GM18909 (cell line): ENCODE measurements around the gene NUDCD3.

Source experiments
- ATAC-seq: cut with Tn5 transposase; IDR thresholded peaks from one replicate; pipeline ENCODE4 v1.9.1; 2021; ENCODE audit warnings: mild to moderate bottlenecking; ENCODE audit not compliant: unreplicated experiment, poor library complexity

The NUDCD3 gene

DNA sequence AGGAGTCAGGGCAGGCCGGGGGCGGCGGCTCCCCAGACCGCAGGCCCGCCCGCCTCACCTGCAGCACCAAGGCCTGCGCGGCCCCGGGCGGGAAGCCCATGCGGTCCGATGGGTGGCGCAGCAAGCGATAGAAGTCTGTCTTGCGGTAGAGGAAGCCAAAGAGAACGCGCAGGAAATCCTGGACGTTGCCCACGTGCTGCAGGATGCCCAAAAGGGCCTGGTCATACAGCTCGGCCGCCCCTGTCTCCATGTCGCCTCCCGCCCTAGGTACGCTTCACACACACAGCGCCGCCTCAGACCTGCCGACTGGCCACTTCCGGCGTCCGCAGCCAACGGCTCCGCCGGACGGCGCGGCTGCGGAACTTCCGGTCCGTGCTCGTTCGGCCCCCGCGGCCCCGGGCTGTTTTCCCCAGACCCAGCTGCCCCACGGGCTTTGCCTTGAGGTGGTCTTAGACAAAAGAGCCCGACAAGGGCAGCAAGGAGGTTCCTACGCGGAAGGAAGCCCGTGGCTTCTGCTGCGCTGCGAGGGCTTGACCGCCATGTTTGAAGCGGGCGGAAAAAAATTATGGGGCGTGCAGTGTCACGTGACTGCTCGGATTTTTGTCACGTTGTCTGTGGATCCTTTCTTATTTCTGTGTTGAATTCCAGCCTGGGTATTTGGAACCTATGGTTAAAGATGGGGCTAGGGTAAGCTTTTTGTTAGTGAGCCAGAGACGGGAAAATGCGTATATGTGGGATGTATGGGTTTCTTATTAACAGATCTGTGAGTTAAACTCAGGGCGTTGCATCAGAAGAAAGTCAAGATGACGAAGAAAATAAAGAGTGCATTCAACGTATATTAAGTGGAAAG lies at the start of gene NUDCD3:
Gene NUDCD3, minus strand, starts transcription at position 308 of the 850 bp plus-strand sequence. Its CDS starts 58 bp downstream, at position 250.
- ATAC-seq, result peak; percentile 92

DNA sequence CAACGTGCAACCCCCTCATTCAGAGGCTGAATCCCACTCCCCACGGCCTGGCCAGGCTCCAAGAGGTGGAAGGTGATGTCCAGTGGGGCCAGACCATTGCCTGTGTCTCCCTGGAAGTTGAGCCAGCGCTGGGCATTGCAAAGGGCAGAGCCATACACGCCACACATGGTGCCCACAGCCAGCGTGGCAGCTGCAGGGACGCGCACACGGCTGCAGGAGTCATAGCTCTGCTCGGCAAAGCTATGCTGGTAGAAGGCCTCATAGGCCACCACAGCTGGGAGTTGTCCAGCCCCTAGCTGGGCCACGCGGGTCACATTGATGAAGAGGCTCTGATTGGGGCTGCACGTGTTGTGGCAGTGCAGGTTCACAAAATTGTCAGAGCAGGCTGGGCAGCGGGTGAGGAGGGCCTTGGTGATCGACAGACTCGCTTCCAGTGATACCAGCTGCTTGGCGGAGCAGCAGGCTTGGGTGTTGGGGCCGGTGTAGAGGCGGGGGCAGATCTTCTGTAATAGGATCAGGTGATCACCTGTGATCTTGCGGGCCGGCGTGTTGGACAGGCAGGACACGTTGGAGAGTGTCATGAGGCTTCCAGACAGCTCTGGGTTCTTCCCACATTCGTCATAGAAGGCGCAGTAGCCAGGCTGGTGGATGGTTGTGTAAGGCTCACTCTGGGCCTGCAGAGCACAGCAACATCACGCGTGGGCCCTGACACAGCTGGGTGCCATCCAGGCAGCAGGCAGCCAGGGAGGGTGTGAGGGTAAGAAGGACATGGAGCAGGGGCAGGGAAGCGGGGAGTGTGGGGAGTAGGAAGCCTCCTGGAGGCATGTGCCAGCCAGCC lies 49.4 kb upstream of the NUDCD3 start:
- no peak for ATAC-seq

DNA sequence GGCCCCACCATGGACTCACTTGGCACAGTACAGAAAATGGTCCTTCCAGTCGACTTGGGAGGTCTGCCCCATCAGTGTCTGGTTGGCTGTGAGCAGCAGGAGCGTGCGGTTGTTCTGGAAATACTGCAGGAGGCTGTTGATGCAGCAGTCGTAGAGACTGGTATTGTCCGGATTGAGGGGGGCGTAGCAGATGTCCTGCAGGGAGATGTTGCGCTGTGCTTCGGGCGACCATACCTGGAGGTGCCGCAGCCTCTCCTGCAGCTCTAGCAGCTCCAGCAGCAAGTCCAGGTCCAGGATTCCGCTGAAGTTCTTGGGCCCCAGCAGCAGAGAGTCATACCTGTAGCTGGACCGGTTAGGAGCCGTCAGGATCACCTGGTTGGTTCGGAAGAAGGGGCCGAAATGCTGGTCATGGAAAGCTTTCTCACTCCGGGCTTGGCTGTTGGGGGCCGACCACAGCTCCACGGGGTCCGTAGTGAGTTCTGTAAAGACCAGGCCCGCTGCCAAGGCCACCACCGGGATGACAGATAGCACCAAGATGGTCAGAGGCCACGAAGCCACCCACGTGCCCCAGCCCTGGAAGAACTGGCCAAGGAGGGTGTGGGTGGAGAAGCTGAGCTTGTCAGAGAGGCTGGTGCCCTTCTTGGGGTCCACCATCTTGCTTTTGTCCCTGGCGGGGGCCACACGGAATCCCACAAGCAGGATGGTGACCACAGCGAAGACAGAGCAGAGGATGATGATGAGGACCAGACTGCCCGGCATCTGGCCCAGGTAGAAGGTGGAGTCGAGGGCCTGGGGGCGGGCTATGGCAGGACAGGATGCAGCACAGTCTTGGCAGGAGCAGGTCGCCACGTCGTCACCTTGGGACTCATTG lies 48.6 kb upstream of the NUDCD3 start:
- ATAC-seq, result no peak

DNA sequence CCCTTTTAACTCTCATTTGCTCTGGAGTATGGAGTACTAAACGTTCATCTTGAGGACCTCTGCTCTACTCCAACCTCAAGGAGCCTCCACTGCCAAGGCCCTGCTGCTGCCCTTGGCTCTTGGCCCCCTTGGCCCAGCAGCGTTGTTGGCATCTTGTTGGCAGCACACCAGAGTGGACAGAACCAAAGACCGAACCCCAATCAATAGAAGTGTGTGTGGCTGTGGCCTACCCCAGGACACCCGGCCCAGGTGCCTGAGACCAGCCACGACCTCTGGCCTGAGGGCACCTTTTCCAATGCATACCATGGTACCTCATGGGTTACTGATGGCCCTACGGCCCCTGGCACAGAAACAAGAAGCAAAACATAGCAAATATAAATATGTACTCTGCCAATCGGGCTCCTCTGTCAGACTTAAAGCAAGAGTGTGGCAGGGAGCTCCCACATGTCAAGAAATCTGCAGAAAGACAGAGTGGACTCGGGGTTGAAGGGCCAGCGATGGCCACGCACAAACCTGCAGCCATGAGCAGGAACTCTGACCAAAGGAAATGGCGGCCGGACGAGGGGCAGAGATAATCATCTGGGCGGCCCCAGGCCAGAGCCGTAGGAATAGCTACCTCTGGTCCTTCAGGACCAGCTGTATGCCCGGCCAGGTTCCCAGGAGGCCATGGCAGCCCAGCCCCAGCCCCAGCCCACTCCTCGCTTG lies 47.8 kb upstream of the NUDCD3 start:
- ATAC-seq, result no peak

DNA sequence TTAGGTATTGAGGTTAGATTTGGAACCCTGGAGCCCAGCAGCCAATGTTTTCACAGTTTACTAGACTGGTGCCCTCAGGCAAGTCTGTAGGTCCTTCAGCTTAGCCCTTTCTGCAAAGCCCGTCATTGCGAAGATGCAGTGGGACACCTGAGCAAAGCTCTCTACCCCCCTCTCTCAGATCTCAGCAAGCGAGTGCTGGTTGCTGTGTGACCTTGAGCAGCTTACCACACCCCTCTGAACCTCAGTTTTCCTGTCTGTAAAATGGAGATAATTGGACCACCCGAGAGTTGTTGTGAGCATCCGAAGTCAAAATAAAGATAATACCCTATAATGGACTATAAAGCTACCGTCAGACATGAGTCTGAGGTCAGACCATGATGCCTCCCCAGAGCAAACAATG lies 47.0 kb upstream of the NUDCD3 start:
- ATAC-seq, result no peak

DNA sequence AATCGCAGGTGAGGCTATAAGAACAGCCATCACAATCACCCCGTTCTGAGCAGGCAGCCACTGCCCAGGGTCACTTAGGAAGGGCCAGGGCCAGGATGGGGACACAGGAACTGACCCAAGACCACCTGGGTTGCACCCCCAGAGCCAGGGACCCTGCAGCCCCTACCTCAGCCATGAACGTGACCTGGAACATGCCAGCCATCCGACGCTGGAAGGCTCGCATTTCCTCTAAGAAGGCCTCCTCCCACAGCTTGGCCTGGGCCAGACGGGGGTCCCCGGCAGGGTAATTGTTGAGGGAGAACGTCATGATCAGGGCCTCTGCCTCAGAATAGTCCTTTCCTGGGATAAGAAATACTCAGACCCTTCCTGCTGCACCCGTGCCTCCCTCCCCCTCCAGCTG lies 45.6 kb upstream of the NUDCD3 start:
- ATAC-seq, result no peak

DNA sequence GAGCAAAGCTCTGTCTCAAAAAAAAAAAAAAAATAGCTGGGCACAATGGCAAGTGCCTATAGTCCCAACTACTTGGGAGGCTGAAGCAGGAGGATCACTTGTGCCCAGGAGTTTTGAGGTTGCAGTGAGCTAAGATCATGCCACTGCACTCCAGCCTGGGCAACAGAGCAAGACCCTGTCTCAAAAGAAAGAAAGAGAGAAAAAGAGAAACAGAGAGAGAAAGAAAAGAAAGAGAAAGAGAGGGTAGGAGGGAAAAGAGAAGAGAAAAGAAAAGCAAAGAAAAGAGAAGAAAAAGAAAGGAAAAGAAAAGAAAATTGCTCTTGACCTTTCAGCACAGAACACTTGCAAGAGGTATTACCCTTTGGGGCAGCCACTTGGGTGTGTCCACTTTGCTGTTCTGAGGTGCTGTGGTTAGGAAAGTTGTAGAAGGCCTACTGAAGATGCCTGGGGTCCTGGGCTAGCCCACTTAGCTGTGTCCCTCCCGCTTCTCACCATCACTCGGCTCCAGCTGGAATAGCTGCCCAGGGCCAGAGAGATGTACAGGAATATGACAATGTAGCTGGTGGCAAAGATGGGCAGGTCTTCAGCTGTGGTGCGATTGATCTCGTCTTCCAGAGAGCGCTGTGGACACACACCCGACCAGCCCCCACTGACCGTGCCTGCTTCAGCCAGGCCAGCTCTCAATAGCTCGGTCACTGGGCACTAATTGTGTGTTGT lies 45.0 kb upstream of the NUDCD3 start:
- no peak for ATAC-seq

DNA sequence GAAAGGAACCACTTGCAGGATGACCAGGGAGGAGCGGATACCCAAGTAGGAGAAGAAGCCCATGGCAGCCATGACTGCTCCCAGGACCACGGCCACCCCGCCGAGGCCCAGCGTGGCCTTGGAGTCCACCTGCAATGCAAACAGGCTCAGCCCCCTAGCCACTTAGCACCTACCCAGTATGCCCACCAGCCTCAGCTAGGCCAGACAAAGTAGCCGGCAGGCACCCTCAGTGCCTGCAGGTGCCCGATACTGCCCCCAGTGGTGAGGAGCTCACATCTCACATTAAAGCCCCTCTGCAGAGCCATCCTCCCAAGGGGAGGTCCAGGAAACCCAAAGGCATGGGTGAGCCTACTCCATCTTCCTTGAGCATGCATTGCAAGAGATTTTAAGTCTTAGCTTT lies 44.0 kb upstream of the NUDCD3 start:
- ATAC-seq, result peak; percentile 62

DNA sequence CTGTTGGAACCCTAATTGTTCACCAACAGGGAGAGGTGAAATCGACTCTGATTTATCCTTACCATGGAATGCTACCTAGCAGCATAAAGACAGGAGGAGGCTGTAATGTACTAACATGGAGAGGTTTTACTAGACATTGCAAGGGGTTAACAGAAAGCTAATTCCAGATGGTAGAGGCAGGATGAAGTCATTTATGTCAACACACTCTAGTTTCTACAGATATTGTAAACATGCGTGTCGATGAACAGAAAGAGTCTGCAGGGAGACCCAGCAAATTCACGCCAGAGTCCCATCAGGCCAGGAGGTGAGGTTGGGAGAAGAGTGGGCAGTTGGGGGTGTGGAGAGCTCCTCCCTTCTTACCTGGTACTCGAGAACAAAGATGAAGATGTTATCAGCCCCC lies 43.6 kb upstream of the NUDCD3 start:
- ATAC-seq, result no peak

DNA sequence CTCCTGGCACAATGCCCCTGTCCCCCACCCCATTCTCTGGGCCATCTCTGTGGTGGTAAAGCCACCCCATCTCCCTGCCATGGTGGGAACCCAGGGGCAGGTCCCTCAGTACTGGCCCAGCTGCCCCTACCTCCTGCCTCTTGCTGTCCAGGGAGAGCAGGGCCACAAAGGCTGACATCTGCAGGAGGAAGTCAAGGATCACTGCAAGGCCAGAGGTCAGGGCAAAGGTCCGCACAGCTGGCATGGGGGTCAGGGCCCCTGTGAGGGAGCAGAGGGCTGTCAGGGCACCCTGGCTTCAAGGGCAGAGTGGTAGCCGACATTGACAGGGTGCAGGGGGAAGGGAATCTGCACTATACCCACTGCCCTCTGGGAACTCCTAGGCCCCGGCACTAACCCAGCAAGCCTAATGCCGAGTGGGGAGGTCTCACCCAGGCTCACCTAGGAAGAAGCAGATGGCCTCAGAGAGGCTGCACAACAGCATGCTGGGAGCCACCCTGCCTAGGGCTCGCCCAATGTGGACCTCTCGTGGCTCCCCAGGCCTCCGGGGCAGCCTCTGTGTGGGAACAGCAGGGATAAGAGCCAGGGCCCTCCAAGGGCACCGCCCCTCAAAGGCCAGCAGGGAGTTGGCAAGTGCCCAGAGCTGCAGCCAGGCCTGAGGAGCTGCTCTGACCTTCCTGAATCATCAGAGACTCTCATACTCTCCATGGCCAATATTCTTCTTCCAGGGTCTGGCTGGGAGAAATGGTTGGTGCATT lies 43.0 kb upstream of the NUDCD3 start:
- no peak for ATAC-seq

DNA sequence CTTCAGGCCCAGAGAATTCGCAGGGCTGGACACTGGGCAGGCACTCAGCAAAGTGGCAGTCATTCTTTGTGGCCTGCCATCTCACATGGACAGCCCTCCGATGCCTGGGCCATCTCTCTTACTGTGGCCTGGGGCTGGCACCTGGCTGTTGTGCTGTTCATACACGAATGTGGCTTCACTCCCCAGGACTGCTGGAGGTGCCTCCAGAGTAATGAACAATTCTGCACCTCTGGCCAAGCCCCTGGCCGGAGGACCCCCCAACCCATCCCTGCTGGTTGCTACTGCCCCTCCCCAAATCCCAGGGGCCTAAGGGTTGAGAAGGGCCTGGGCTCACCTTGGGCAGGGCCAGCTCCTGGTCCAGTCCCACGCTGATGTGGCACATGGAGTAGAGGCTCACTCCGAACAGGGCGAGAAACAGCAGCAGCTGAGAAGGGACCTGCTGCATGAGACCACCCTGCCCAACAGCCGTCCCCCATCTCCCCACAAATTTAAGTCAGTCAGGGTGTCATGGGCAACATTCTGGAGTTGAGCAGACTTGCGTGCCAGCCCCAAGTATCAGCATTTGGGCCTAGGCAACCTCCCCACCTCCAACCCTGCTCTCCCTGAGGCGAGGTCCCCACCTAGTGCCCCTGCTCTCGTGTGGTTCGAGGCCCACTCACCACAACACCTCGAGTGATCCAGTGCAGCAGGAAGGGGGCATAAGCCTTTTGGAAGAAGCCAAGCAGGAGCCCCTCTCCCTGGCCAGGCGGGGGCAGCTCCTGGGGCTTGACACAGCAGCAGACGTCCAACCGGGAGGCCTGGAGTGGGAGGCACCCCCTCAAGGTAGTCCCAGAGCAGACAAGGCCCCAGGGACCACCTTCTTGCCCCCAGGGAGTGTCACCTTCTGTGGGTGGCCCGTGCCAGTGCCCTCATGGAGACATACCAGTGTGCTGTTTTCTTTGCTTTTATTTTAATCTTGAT lies 41.2 kb upstream of the NUDCD3 start:
- ATAC-seq, result no peak

DNA sequence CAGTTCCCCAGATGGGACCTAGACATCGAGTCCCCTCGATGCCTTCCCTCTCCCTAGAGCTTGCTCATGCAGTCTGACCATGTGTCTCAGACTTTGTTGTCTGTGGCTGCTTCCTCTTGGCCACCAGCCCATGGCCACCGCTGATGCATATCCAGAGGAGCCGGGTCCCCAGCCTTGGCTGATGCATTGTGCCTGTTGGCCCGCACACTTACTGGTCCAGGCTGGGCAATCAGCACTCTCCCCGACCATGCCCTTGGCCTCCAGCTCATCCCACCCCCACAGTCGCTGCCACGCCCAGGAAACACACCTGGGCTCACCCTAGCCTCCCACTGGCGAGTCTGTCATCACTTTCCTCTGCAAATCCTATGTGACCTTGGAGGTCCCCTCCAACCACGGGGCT lies 40.5 kb upstream of the NUDCD3 start:
- no peak for ATAC-seq

DNA sequence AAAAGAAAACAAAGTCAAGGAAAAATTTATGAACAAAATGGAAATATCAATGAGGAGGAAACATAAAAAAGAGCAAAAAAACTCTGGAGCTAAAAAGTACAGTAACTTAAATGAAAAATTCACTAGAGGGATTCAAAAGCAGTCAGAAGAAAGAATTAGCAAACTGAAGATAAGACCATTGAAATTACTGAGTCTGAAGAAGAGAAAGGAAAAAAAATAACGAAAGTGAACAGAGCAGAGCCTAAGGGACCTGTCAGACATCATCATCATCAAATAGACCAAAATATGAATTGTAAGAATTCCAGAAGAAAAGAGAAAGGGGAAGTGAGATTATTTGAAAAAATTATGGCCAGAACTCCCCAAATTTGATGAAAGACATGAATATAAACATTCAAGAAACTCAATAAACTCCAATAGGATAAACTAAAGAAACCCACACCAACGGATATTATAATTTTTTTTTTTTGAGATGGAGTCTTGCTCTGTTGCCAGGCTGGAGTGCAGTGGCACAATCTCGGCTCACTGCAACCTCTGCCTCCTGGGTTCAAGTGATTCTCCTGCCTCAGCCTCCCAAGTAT lies 34.4 kb upstream of the NUDCD3 start:
- no peak for ATAC-seq

DNA sequence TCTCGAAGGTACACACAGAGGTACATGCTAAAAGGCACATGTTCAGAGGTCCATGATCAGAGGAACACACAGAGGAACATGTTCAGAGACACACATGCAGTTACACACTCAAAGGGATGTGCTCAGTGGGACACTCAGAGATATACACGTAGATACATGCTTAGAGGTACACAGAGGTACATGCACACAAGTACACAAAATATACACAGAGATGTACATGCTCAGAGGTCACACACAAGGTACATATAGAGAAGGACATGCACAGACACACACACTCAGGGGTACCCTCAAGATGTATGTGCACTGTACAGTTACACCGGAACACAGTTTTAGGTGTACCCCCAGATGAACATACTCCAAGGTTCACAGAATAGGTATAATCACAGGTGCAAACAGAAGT lies 31.9 kb upstream of the NUDCD3 start:
- ATAC-seq, result no peak

DNA sequence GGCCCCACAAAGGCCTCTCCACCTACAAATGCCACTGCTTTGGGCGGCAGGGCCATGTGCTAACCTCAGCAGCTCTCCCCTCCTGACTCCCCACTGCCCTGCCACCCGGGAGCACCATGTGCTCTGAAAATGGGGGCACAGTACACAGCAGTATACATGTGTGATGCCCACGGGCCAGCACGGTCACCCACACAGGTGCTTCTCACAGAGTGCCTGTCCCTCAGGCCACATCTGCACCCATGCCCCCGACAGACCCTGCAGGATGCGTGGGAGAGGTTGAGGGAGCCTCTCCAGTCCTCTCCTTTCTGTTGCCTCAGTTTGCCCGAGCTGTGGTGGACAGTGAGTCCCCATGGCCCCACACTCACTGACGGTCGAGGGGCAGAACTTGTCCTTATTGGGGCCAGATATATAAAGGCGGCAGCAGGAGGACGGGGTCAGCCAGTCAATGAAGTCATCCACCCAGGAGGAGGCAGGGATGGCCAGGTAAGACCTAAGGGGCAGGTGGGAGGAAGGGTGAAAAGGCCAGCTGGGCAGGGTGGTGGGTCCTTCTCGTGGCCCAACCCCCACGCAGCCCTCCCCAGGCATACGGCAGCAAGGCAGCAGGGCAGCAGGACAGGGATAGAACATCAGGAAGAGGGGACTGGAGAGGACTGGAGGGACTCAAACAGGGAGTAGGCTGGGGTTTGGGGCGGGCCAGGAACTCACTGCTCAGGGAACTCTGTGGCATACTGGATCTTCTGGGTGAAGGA lies 31.1 kb upstream of the NUDCD3 start:
- no peak for ATAC-seq

DNA sequence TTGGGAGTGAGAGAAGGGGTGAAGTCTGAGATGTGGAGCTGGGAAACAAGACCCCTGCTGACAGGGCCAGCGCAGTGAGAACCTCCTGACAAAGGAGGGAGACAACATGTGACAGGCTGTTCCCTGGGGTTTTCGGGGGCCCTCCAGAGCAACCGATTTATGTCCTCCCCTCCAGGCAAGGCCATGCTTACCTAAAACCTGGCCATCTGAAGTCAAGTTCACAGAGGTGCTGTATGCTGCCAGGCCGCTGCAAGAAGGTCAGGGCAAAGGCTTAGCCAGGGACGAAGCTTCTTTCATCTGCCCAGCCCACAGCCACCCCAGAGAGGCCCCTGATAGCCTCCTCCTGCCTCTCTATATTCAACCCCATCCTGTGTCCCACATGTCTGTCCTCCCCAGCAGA lies 30.1 kb upstream of the NUDCD3 start:
- ATAC-seq, result no peak
